ENCODE data around the gene FAM227A. TPM values are rescaled to one million over a fixed set of nuclear protein-coding genes. Genes with fewer than 3 reads are reported as not detected.

The FAM227A gene
- total and polyA plus RNA-seq, 2 of the 13 experiments (the other 11 are each of a cell fraction or from before 2014, with no cell fraction given) = 1.0 to 1.5 TPM

- H3K9me3 ChIP-seq (ENCODE audit: low read length) = no peaks in the 10 kb centered on the region
- no peak overlapping the region for H3K27ac ChIP-seq (ENCODE audit: extremely low read length, insufficient read depth, low read length)
- no peak for DNase-seq (ENCODE audit: low spot score)
- CTCF ChIA-PET (ENCODE audit: low intra/inter-chr PET ratio, low total read pairs) = no interaction called here
- BruUV-seq (replicated peaks) = no TSS peak
- H3K36me3 ChIP-seq (replicated peaks in 1 of 2; ENCODE audit: control insufficient read depth in 1 of 2, insufficient read depth in 2 of 2, low read length in 2 of 2) = no peaks in the 10 kb centered on the region
- H3K79me2 ChIP-seq (ENCODE audit: insufficient read depth, low read length) = no peaks in the 10 kb centered on the region
- in situ Hi-C loops (cut with HindIII; ENCODE audit: extremely low pct_ligation_motif_present, low pct_unique_long_range_greater_than_20kb) (no loop called here), intact Hi-C loops (cut with micrococcal nuclease; ENCODE audit: unreplicated experiment) (no loop called here)
- no peaks in the 10 kb centered on the region for H3K27me3 ChIP-seq (ENCODE audit: control insufficient read depth in 1 of 2, insufficient read depth in 2 of 2, low read length in 2 of 2)
- no peak overlapping the region for H3K4me2 ChIP-seq (ENCODE audit: low read depth, low read length)
- H4K20me1 ChIP-seq (ENCODE audit: insufficient read depth, low read length) = no peaks in the 10 kb centered on the region; the same call in 1 of the 2 replicates
- H3K4me3 ChIP-seq (replicated peaks in 1 of 3; ENCODE audit: insufficient read depth in 1 of 3, low read depth in 2 of 3, low read length in 3 of 3) = no peak overlapping the region
- 92% methylated on average over 4 of the region's 4 CpGs for WGBS (ENCODE audit: low lambda C conversion rate)
- POLR2A ChIA-PET = interaction anchor here (0.6 kb wide), 1 partner anchor 329 kb away, joined by 3 read pairs; no protein-coding TSS in a partner anchor
- no peak for ATAC-seq
- H3K9ac ChIP-seq (ENCODE audit: insufficient read depth, low read depth, low read length) = no peak overlapping the region
- FAIRE-seq = no peak
- H2AFZ ChIP-seq (ENCODE audit: low read length) = no peak overlapping the region
- H3K4me1 ChIP-seq (ENCODE audit: insufficient read depth, low read length) = peaks cover 12% of the 10 kb centered on the region
- no peak for TF ChIP-seq HIC2 (CRISPR knock-in tag; IDR thresholded peaks at IDR 0.05; ENCODE audit: low read depth)
- no peak for TF ChIP-seq ZNF547 (CRISPR knock-in tag; IDR thresholded peaks at IDR 0.05)
- TF ChIP-seq ZBTB44 (CRISPR knock-in tag; IDR thresholded peaks at IDR 0.05) = no peak
- TF ChIP-seq MED13 (CRISPR knock-in tag; IDR thresholded peaks at IDR 0.05) = no peak
- no peak for TF ChIP-seq PHB2 (IDR thresholded peaks at IDR 0.05; ENCODE audit: partially characterized antibody)
- no peak for TF ChIP-seq ZFP62 (CRISPR knock-in tag; IDR thresholded peaks at IDR 0.05)
- TF ChIP-seq TBX2 (CRISPR knock-in tag; IDR thresholded peaks at IDR 0.05; ENCODE audit: borderline replicate concordance) = no peak
- no peak for TF ChIP-seq ZFP1 (CRISPR knock-in tag; IDR thresholded peaks at IDR 0.05)
- no peak for TF ChIP-seq ELK4 (CRISPR knock-in tag; IDR thresholded peaks at IDR 0.05; ENCODE audit: borderline replicate concordance)
Measured at GRCh38 chr22:38613588-38613987, 42.6 kb downstream of the FAM227A start.

All from HepG2 (cell line).